ENCODE data around the gene CDHR4. TPM values are rescaled to one million over a fixed set of nuclear protein-coding genes. Genes with fewer than 3 reads are reported as not detected.

The CDHR4 gene
- total and polyA plus RNA-seq, 2 of the 8 experiments (the other 6 are each of a cell fraction or from before 2014, with no cell fraction given): 0.50 to 0.60 TPM

DNA sequence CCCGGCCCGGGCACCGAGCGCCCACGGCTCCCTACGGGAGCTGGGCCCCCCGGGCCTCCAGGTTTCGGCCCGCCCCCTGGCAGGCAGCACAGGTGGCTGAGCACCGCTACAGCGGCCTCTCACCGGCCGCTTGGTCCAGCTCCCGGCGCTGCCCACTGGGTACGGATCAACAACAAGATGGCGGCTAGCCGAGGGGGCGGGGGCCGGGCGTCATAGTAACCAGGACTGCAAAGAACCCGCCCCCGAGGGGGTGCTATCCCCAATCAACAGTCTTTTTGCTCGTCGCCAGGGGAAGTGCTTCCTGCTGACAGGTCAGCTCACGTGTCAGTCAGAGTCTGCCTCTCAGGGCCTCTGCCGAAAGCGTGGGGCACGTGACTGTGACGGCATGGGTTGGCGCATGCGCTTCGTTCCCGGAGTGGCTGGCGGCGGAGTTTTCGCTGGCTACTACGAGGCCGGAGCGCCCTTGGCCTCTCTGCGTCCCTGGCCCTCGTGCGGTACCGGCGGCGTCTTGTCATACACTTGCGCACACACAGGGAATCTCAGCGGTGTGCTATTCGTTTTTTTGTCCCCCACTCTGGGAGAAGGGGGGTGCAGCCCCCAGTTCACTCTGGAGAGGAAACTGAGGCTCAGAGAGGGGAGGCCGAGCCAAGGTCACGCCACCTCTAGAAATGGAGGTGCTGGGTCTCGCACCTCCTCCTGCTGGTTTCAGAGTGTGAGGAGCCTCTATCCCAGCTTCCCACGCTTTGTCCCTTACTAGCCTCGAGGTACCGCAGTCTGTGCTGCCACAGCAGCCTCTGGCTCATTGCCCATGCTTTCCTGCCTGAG is 13.1 kb downstream of the CDHR4 start, which contains the start of gene IP6K1 (continued):
- TF ChIP-seq, protein P1, sequence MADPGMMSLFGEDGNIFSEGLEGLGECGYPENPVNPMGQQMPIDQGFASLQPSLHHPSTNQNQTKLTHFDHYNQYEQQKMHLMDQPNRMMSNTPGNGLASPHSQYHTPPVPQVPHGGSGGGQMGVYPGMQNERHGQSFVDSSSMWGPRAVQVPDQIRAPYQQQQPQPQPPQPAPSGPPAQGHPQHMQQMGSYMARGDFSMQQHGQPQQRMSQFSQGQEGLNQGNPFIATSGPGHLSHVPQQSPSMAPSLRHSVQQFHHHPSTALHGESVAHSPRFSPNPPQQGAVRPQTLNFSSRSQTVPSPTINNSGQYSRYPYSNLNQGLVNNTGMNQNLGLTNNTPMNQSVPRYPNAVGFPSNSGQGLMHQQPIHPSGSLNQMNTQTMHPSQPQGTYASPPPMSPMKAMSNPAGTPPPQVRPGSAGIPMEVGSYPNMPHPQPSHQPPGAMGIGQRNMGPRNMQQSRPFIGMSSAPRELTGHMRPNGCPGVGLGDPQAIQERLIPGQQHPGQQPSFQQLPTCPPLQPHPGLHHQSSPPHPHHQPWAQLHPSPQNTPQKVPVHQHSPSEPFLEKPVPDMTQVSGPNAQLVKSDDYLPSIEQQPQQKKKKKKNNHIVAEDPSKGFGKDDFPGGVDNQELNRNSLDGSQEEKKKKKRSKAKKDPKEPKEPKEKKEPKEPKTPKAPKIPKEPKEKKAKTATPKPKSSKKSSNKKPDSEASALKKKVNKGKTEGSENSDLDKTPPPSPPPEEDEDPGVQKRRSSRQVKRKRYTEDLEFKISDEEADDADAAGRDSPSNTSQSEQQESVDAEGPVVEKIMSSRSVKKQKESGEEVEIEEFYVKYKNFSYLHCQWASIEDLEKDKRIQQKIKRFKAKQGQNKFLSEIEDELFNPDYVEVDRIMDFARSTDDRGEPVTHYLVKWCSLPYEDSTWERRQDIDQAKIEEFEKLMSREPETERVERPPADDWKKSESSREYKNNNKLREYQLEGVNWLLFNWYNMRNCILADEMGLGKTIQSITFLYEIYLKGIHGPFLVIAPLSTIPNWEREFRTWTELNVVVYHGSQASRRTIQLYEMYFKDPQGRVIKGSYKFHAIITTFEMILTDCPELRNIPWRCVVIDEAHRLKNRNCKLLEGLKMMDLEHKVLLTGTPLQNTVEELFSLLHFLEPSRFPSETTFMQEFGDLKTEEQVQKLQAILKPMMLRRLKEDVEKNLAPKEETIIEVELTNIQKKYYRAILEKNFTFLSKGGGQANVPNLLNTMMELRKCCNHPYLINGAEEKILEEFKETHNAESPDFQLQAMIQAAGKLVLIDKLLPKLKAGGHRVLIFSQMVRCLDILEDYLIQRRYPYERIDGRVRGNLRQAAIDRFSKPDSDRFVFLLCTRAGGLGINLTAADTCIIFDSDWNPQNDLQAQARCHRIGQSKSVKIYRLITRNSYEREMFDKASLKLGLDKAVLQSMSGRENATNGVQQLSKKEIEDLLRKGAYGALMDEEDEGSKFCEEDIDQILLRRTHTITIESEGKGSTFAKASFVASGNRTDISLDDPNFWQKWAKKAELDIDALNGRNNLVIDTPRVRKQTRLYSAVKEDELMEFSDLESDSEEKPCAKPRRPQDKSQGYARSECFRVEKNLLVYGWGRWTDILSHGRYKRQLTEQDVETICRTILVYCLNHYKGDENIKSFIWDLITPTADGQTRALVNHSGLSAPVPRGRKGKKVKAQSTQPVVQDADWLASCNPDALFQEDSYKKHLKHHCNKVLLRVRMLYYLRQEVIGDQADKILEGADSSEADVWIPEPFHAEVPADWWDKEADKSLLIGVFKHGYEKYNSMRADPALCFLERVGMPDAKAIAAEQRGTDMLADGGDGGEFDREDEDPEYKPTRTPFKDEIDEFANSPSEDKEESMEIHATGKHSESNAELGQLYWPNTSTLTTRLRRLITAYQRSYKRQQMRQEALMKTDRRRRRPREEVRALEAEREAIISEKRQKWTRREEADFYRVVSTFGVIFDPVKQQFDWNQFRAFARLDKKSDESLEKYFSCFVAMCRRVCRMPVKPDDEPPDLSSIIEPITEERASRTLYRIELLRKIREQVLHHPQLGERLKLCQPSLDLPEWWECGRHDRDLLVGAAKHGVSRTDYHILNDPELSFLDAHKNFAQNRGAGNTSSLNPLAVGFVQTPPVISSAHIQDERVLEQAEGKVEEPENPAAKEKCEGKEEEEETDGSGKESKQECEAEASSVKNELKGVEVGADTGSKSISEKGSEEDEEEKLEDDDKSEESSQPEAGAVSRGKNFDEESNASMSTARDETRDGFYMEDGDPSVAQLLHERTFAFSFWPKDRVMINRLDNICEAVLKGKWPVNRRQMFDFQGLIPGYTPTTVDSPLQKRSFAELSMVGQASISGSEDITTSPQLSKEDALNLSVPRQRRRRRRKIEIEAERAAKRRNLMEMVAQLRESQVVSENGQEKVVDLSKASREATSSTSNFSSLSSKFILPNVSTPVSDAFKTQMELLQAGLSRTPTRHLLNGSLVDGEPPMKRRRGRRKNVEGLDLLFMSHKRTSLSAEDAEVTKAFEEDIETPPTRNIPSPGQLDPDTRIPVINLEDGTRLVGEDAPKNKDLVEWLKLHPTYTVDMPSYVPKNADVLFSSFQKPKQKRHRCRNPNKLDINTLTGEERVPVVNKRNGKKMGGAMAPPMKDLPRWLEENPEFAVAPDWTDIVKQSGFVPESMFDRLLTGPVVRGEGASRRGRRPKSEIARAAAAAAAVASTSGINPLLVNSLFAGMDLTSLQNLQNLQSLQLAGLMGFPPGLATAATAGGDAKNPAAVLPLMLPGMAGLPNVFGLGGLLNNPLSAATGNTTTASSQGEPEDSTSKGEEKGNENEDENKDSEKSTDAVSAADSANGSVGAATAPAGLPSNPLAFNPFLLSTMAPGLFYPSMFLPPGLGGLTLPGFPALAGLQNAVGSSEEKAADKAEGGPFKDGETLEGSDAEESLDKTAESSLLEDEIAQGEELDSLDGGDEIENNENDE (IDR thresholded peaks at IDR 0.05; ENCODE audit: insufficient replicate concordance, low read length): no peak
- TF ChIP-seq RNF2 (IDR thresholded peaks at IDR 0.05; ENCODE audit: borderline replicate concordance, low read depth, low read length, missing control alignments, poor library complexity, severe bottlenecking): peak; percentile 42
- TF ChIP-seq CREB1 (IDR thresholded peaks at IDR 0.05): peak; percentile 85
- TF ChIP-seq ZNF274 (IDR thresholded peaks at IDR 0.05; ENCODE audit: borderline replicate concordance, extremely low read depth, low read length): no peak
- TF ChIP-seq BRCA1 (IDR thresholded peaks at IDR 0.05; ENCODE audit: low read depth, low read length): no peak
- TF ChIP-seq SIRT6 (IDR thresholded peaks at IDR 0.05; ENCODE audit: low read length): no peak
- no peak for TF ChIP-seq CTBP2 (IDR thresholded peaks at IDR 0.05; ENCODE audit: borderline replicate concordance, insufficient read depth, insufficient read length, low read length)
- no peak for TF ChIP-seq BACH1 (IDR thresholded peaks at IDR 0.05; ENCODE audit: low read length)
- no peak for TF ChIP-seq POU5F1 (IDR thresholded peaks at IDR 0.05; ENCODE audit: low read depth, low read length)
- TF ChIP-seq POLR2A (IDR thresholded peaks at IDR 0.05; ENCODE audit: control extremely low read depth in 1 of 2, low read depth in 2 of 2, low read length in 2 of 2): peak in 1 of 2 experiments; percentile 67; a peak in 2 of 3 replicates
- no peak for TF ChIP-seq SRF (IDR thresholded peaks at IDR 0.05; ENCODE audit: low read depth, low read length)
